HG03558 (cell line): Measurements from ENCODE around the gene CADM2.
"Not testable (repeated sequence)": the region's sequence is repeated elsewhere in the genome, so short reads cannot be mapped to it uniquely, and the experiment has no call there.

Experiments used
- ATAC-seq: cut with Tn5 transposase; IDR thresholded peaks from one replicate; pipeline ENCODE4 v1.9.1; 2021; ENCODE audit warnings: moderate number of reproducible peaks; ENCODE audit not compliant: unreplicated experiment; ENCODE audit errors: extremely low read depth

Gene CADM2

DNA sequence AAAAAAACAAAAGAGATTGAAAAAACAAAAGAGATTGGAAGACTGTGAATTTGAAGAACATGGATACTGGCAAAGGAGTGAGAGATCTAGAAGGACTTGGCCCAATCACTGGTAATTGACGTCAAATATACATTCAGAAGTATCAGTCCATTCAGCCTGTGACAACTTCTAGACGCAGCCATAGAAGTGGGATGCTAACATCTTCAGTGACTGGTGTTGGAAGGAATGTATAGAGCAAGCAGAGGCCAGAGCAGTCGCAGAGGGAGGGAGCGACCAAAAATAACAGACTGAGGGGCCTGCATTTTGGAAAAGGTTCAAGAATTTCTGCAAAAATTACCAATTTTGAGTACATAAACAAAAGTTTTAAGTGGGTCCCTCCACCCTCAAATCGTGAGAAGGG is 473.3 kb downstream of the CADM2 start:
- ATAC-seq, result no peak

DNA sequence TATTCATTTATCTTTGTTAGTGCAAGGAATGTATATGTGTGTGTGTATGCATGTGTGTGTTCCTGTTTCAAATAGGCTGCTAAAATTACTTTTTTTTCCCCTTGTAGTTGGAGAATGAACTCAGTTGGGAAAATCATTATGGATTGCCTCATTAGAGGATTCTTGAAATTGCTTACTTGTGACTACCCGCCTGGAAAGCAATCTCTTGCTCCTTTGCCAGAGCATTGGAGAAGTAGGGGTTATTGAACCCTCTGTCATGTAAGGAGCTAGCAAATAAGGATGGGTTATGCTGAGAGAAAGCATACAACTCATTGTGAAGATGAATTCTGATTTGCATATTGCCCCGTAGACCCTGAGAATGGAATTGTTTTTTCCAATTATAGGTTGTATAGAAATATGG is 474.5 kb downstream of the CADM2 start:
- no peak for ATAC-seq

DNA sequence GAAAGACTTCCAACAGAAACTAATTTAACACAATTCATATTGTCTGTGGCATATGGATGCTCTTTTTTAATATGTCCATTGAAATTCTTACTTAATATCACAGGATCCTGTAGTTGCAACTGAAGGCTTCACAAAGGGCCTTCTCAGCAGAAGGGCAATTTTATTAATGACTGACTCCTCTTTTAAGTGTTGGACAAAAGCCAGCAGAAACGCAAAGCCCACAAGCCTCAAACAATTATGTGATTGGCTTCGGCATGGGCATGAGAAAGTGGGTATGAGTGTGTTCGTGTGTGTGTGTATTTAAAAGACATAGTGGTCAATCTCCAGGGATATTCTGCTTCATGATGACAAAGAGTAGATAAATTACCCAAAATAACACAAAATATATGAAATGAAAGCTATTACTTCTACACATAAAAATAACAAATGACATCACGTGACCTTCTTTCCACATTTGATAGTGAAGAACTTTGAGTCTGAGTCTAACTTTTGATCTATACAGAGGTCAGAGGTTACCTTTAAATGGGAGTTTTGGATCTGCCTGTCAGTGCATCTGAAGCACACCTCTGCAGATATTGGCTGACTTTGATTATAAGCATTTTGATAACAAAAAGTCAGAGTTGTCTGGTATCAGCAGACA is 496.9 kb downstream of the CADM2 start:
- no peak for ATAC-seq

DNA sequence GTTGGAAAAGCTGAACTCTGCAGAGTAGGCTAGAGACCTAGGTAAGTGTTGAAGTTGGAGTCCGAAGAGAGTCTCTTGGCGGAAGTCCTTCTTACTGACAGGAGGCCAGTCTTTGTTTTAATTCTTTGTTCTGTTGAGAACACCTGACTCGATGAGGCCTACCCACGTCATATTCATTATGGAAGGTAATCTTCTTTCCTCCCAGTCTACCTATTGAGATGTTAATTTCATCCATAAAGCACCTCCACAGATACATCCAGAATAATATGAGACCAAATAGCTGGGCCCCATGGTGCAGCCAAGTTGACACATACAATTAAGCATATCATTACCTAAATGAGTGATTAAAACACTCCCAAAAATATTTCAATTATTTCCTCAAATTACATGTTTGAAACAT is 515.5 kb downstream of the CADM2 start:
- ATAC-seq, result no peak

DNA sequence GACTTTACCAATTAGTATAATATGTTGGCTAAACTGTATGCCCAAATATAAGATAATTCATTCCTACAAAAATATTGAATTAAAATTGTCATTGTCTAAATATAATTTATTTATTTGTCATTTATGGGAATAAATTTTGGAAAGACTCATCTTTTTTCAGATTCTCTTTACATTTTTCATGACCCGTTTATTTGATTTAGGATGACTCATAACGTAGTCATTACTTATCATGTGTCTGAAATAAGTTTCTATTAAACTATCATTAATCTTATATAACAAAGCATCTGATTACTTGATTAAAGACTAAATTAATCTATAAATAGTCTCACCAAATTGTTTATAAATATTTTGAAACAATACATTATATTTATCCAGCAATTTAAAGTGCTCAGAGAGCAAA is 516.6 kb downstream of the CADM2 start:
- no peak for ATAC-seq

DNA sequence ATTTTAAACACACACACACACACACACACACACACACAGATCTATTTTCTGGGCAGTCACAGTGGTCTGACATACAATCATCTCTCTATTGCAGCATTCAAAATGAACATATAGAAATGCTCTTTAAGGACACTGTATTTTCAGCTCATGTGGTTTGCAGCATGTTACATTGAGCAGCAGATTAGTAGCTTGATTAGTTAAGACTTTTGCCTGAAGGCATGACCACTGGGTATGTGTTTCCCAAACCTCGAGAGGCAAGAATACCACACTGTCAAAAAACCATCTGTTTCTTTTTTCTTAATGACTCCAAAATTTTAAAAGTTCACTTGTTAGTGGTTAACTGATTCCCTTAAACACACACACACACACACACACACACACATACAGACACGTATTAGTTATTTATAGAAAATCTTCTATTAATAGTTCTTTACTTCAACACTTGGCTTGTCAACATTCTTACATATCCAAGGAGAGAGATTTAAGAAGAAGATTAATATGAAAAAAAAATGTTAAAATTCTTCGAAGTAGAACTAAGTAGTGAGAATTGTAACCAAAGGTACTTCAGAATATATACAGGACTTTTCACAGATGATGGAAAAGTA is 518.2 kb downstream of the CADM2 start:
- ATAC-seq, result no peak

DNA sequence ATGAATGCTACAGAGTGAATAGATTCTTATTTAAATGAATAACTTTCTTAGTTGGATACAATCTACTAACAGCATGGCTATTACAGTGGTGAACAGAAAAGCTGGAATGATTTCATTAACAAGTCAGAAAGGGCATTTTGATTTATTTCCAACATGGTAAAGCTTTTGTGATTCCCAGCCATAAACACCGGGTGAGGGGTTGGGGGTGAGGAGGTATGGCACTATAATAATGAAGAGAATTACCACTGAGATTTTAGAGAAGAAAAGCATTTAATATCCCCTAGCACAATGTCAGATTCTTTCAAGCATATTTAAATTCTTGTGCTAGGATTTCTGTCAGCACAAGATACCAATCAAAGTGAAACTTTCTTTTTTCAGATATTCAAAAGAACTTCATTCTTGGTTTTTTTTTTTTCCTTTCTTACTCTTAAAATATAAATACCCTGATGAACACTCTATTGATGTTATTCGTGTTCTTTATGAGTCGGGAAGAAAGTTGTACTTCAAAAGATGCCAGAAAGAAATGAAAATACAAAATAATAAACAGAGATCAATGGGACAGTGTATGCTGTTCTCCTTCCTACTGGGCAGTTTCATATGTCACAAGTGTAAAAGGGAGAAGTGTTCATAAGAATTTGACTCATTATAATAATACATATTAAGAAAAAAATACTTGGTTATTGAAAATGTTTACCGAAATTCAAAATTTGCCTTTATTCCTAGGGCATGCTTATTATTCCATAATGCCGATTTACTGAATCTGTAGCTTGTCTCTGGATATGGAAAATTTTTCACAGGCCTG is 522.8 kb downstream of the CADM2 start:
- no peak for ATAC-seq

DNA sequence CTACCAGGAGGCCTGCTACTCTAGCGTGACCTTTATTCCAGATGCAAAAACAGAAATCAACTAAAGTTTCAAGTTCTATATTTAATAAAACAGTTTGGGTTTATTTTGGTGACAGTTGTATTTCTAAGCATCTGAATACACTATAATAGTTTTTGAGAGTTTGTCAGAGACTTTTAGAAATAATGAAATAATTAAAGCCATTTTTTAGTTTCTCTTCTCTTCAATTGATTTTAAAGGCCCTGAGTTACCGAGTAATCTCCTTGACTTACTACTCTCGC is 523.4 kb downstream of the CADM2 start:
- ATAC-seq, result no peak

DNA sequence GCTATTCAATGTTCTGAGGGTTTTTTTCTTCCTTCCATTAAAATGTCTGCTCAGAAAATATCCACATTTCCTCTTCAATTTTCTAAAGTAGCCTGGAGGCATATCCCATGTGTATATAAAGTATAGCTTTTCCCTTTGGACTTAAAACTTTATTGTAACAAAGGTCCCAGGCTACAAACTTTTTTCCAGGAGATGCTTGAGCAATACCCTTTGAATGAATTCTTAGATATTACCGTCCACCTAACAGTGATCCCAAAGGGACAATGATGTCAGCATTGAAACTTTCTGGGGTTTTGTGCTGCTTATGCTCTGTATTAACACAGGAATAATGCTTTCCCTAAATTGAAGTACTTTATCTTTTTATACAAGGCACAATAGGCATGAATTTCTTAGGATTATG is 525.2 kb downstream of the CADM2 start:
- ATAC-seq, result no peak

DNA sequence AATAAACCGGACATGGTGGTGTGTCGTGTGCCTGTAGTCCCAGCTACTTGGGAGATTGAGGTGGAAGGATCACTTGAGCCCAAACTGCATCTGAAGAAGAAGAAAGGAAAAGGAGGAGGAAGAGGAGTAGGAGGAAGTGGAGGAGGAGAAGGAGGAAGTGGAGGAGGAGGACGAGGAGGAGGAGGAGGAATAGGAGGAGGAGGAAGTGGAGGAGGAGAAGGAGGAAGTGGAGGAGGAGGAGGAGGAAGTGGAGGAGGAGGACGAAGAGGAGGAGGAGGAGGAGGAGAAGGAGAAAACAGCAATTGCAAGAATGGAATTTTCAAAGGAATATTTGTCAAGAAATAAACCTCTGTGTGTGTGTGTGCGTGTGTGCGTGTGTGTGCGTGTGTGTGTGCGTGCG is 528.6 kb downstream of the CADM2 start:
- no peak for ATAC-seq

DNA sequence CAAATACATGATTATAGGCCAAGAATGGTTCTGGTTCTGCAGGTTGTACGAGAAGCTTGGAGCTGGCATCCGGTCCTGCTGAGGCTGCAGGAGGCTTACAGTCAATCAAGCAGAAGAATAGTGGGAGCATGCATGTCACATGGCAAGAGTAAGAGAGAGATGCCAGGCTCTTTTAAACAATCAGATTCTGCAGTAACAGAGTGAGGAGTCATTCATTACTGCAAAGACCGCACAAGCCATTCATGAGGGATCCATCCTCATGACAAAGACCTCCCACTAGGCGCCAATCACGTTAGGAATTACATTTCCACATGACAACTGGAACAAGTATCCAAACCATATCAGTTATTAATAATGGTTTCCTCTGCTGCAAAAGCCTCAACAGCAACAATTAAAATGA is 536.8 kb downstream of the CADM2 start:
- no peak for ATAC-seq

DNA sequence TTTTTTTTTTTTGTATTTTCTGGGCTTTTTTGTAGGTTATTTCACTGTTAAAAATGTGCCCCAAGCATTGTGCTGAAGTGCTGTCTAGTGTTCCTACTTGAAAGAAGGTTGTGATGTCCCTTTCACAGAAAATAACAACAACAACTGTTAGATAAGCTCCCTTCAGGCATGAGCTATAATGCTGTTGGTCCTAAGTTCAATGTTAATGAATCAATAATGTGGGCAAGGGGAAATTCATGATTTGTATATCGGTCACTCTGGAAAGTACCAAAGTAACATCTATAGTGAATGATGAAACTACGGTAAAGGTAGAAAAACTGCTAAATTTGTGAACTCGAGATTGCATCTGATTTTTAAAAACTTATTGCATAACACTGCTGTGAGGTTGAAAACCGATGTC is 539.4 kb downstream of the CADM2 start:
- no peak for ATAC-seq

DNA sequence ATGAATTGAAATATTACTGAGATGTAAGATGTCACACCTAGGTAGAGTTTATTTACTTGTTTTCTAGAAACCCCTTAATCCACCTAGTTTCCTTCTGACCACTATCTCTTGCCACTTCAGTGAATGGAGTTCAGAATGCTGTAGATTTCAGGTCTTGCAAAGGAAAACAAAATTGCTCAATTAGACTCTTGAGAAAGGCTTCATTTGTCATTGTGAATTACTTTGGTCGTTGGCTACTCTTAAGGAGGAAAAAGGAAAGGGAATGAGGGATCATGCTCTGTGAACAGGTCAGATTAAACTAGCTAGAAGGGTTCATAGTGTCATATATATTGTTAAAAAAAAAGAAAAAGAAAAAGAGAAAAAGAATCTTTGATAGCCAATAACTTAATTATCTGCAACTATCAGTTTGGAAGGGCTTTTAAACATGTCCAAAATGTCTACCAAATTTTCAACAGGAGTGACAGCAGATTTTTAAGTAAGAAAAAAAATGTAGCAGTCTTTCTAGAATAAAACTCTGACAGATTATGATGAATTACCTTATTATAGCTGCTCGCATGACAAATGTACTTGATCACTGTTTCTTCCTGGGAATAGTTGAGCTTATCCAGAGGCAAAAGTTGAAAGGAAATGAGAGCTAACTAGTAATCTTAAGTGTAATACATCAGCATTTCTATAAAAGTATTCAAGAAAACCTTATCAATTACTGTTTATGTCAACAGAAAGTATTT is 543.5 kb downstream of the CADM2 start:
- ATAC-seq, result no peak

DNA sequence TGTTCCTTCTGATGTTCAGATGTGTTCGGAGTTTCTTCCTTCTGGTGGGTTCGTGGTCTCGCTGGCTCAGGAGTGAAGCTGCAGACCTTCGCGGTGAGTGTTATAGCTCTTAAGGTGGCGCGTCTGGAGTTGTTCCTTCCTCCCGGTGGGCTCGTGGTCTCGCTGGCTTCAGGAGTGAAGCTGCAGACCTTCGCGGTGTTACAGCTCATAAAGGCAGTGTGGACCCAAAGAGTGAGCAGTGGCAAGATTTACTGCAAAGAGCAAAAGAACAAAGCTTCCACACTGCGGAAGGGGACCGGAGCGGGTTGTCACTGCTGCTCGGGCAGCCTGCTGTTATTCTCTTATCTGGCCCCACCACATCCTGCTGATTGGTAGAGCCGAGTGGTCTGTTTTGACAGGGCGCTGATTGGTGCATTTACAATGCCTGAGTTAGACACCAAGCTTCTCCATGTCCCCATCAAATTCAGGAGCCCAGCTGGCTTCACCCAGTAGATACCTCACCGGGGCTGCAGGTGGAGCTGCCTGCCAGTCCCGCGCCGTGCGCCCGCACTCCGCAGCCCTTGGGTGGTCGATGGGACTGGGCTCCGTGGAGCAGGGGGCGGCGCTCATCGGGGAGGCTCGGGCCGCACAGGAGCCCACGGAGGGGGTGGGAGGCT is 545.5 kb downstream of the CADM2 start:
- ATAC-seq, result not testable (repeated sequence)

DNA sequence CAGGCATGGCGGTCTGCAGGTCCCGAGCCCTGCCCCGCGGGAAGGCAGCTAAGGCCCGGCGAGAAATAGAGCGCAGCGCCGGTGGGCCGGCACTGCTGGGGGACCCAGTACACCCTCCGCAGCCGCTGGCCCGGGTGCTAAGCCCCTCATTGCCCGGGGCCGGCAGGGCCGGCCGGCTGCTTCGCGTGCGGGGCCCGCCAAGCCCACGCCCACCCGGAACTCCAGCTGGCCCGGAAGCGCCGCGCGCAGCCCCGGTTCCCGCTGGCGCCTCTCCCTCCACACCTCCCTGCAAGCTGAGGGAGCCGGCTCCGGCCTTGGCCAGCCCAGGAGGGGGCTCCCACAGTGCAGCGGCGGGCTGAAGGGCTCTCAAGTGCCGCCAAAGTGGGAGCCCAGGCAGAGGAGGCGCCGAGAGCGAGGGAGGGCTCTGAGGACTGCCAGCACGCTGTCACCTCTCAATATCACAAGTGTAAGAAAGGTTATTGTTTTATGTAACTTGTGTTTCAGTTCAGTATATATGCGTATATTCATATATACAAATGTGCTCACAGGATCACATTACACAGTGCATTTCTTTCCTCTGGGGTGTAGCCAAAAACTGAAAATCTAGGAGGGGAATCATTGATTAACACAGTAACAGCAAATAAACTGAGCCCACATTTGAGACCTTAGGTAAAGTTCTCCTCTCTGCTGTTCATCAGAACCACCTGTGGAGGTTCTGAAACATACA is 546.2 kb downstream of the CADM2 start:
- ATAC-seq, result not testable (repeated sequence)

DNA sequence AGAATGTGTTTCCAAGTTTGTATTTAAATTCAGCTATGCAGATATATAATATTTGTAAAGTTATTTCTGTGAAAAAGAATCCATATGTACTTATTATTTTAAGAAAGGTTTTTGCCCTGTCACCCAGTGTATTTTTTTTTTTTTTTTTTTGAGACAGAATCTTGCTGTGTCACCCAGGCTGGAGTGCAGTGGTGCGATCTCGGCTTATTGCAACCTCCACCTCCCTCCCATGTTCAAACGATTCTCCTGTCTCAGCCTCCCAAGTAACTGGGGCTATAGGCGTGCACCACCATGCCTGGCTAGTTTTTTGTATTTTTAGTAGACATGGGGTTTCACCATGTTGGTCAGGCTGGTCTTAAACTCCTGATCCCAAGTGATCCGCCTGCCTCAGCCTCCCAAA is 548.3 kb downstream of the CADM2 start:
- not testable (repeated sequence) for ATAC-seq

DNA sequence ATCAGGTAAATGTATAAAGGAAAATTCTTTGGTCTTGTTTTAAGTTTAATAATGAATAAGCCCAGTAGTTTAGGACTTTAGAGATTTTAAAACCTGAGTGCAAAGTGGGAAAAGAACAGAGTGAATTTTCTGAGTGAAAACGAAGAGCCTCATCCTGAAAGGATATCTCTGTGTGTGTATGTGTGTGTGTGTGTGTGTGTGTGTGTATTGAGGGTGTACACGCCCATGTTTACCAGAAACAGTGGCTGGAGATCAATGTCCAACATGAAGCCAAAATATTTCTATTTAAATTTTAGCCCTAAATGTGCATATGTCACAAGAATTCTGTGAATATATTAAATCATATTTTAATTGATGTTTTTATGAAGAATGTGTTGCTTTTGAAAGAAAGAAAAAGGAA is 549.9 kb downstream of the CADM2 start:
- ATAC-seq, result no peak

DNA sequence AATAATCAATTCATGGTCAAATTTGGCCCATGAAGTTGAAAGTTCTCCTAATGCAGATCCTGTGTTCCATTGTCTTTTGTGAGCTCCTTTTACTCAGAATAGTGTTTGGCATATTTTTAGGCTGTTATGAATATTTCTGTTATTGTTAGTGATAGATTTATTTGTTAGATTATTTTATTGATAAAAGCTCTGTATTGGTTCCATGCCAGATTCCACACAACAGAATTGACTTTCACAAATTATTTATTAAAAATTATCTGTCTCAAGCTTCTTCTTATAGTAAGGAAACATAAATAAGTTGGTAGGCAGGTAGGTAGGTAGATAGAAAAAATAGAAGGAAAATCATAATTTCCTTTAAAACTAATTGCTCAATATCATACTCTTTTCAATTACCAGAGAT is 557.4 kb downstream of the CADM2 start:
- no peak for ATAC-seq

DNA sequence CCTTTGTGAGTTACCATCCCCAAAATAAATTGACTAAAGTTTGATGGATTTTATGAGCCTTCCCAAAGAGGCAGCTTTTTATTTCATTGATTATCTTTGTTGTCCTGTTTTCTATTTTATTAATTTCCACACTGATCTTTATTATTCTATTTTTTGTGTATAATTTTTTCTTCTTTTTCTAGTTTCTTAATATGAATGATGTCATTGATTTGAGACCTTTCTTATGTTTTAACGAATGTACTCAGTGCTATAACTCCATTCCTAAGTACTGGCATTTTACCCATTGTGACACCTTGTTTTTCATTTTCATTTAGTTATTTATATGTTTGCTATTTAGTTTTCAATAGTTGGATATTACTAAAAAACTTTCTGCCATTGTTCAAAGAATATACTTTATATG is 565.3 kb downstream of the CADM2 start:
- no peak for ATAC-seq

DNA sequence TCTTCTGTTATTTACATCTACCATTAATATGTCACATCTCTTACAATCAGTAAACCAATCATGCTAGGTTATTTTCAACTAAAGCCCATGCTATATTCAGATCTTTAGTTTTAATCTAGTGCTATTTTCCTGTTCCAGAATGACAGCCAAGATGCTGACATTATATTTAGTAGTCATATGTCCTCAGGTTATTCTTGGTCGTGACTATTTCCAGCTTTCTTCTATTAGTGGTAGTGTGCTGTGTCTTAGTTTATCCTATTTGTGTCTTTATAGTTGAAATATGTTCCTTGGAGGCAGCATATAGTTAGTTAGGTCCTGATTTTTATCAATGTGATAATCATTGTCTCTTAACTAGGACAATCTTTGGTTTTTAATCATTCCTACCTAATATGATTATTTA is 566.5 kb downstream of the CADM2 start:
- ATAC-seq, result no peak
